Stimulated activated CD4-positive, alpha-beta T cell treated with anti-CD3 and anti-CD28 coated beads, Interleukin-12 subunit alpha, Interleukin-12 subunit beta, amount 100 ng/mL, for 48 hours (primary cell): ENCODE measurements around the gene PPP4C.
A peak's percentile ranks its signal among the peaks of the same experiment; 100 is the strongest.

Experiments
- DNase-seq, 3 donors: peaks; one replicate each; pipeline ENCODE4 v3.0.0-alpha.2; 2020; ENCODE audit warnings: low read depth in 2 of 3, low spot score in 1 of 3

Gene PPP4C

DNA sequence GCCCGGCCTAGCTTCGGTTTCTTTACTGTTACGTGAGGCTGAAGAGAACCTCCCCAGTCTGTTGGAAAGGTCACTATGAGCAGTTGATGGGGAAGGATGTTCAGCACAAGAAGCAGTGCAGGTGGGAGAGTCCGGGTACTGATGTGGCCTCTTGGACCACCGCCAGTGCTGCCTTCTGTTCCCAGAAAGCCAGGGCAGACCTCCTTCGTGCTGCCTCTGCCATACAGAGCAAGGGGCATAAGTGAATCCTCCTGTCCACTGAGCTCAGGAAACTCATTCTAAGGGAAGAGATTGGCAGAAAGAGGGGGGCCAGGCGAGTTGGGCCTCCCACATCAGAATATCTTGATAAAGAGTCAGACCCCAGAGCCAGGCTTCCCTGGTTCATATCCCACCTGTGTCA lies 3.7 kb downstream of the PPP4C start:
- no peak for DNase-seq

DNA sequence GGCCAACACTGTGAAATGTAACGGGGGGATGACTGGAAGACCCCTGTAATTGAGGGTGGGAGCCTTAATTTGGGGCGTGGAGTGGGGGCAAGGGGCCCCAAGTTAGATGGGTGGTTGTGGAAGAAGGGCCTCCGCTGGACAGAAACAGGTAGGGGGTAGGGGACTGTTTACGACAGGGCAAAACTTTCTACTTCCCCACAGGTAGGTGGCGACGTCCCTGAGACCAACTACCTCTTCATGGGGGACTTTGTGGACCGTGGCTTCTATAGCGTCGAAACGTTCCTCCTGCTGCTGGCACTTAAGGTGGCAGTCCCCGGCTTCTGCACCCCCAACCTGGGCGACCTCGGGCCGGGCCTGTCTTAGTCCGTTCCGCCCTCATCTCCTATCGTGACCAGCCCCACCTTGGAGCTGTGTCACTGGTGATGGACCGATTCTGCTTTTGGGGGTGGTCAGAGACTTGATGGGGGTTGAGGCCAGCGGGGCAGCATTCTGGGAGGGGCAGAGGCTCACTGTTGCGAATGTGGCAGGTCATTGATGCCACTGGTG lies 6.8 kb downstream of the PPP4C start:
- DNase-seq = no peak

GRCh38 chr16:30083216-30084055 lies 7.6 kb downstream of the PPP4C start:
- no peak for DNase-seq

GRCh38 chr16:30084096-30084815 lies 8.5 kb downstream of the PPP4C start:
- DNase-seq = no peak

DNA sequence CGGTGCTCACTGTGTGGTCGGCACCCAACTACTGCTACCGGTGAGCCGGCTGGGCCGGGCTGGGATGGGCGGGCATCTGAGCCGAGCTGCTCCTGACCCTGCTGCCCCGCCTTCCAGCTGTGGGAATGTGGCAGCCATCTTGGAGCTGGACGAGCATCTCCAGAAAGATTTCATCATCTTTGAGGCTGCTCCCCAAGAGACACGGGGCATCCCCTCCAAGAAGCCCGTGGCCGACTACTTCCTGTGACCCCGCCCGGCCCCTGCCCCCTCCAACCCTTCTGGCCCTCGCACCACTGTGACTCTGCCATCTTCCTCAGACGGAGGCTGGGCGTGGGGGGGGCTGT lies 9.0 kb downstream of the PPP4C start:
- DNase-seq = no peak

- DNase-seq = no peak
Observed at GRCh38 chr16:30085247-30085646, 9.5 kb downstream of the PPP4C start.

- no peak for DNase-seq
Observed at GRCh38 chr16:30085820-30086219, 10.0 kb downstream of the PPP4C start.

DNA sequence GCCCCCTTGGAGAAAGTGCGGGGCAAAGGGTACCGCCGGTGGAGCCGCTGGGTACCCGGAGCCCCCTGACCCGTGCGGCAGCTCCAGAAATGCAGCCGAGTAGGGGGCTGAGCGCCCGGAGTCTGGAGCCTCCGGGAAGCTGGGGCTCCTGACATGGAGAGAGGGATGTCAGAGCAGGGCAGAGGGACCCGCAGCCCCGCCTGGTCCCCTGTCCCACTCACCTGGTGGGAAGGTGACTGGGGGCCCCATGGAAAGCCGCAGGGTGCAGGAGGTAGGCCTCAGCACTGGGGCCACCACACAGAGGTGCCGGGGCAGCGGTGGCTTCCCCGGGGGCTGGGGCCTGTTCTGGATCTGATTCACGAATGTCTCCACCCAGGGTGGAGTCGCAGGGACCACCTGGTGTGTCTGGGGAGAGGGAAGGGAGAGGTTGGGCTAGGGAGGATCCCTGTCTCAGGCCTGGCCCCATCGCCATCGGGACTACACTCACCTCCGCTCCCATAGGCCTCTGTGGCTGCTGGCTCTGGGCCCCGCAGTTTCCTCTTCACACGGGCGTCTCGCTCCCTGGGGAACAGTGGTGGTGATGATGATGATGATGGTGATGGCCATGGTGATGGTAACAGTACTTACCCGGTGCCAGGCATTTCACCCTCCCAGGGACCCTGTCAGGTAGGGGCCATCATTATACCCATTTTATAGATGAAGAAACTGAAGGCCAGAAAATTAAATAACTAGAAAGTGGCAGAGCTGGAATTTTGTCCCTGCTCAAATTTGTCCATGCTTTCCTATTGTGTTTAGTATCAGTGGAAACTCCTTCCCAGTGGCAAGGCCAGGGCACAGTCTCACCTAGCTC lies 10.7 kb downstream of the PPP4C start:
- DNase-seq = no peak

GRCh38 chr16:30087181-30087898 lies 11.5 kb downstream of the PPP4C start:
- DNase-seq = no peak

- DNase-seq = no peak
Observed at GRCh38 chr16:30088237-30088831, 12.5 kb downstream of the PPP4C start.

GRCh38 chr16:30088832-30089624 lies 13.2 kb downstream of the PPP4C start:
- DNase-seq = no peak

DNA sequence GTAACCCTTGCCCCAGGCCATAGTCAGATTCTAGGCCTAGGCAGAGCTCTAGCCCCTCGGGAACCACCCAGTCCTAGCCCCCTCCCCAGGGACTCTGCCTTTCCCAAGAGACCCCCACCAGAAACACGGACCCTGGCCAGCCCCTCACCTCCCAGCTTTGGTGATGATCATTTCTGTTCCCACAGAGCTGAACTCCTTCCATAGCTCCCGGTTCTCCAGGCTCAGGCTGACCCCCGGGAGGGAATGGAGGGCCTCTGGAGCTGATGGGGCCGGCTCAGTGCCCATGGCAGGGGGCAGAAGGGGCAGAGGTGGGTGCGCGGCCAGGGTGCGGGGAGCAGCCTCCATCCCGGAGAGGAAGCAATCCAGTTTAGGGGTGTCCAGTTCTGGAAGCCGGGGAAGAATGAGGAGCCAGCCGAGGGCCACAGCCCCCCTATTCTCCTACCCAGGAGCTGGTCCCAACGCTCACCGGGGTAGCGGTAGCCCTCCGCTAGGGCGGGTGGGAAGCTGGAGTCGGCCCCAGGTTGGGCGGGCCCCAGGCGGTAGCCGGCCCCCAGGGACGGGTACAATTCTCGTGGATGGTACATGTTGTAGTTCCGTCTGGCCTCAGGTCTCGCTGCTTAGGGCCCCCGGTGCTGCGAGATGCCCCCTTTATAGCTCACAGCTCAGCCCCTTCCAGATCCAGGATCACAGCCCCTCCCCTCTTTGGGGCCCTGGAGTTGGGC lies 15.0 kb downstream of the PPP4C start:
- no peak for DNase-seq

DNA sequence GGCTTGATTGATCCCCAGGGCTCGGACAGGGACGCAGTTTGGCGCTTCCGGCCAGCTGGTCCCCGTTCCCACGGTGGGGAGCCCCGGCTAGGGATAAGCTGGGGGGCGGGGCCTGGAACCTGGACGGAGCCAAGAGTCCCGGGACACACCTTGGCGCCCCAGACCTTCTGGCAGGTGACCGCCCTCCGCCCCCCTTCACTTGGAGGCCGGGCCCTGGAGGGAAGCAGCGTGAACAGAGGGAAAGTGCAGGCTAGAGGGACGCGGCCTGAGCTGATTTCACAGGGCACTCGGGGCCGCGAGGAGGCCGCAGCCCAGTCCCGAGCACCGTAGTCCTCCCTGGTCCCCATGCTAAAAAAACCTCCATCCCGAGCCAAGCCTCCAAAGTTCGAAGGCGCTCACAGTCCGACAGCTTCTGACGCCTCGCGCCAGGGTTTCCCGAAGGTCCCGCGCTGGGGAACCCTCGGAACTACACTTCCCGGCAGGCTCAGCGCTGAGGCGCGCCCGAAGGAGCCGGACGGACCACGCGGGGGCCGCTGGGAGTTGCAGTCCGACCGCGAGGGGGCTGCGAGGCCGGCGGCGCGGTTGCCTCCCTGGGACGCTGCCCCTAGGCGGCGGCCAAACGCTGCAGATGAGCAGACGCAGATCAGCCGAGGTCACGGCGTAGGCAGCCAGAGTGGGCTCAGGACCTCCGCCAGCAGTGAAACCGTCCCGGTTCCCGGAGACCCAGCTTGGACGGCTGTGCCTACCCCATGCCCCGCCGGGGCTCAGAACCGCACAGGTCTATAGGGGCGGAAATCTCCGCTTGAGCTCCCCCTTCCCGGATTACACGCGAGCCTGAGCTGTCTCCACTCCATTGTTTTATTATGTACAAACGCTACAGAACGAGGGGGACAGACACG lies 15.9 kb downstream of the PPP4C start, which contains the start of gene TBX6:
TBX6 (minus strand) TSS at position 451 of the 899 bp plus-strand sequence. CDS start 731 bp downstream, outside the sequence.
- peak; percentile 88 to 94 (median 89) for DNase-seq

DNA sequence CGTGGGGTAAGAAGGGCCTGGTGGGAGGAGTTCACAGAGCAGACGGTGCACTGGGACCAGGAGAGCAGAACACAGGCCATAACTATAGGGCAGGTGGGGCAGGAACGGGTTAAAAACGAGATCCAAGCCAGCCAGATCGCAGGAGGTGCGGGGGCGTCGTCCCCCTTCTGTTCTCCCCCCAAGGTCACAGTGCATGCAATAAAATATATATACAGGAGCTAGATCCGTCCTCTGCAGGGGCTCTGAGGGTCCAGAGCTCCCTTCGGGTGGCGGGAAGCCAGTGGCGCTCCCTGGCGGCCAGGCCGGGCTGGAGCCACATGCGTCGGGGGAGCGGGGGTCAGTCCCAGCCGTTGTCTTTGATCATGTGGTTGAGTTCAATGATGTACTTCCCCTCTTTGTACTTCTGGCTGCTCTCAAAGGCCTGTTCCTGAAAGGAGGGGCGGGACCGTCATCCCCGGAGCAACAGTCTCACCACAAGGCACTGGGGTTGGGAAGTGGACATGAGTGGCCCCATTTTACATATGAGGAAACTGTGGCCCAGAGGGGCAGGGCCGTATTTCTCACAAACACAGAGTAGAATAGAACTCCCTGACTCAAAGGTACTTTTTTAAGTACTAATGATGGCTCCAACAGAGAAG lies 16.7 kb downstream of the PPP4C start:
- DNase-seq = peak; percentile 66 to 76 (median 70)

DNA sequence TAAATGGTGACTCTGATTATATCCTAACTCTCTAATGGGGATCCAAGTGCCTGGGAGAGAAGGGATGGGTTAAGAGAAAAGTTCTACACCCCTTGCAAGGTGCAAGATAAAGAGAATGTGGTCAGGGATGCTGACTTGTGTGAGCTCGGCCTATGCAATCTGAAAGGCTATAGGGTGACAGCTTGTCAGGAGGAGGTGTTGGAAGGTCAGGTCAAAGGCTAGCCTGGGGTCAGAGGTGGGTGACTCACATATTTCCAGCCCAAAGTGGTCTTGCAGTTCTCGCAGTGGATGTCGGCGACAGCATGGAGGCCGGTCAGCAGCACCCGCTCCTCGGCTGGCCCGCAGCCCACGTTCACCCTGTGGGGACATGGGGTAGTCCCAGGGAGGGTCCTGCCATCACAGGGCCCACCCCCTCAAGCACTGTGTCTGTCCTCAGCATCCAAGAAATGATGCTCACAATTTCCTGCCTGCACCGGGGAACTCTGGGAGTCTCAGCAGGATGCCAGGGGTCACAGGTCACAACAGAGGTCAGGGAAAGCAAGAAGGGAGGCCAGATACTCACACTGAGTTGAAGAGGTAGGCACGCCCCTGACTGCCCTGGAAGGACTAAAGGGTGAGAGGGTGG lies 18.9 kb downstream of the PPP4C start:
- no peak for DNase-seq

DNA sequence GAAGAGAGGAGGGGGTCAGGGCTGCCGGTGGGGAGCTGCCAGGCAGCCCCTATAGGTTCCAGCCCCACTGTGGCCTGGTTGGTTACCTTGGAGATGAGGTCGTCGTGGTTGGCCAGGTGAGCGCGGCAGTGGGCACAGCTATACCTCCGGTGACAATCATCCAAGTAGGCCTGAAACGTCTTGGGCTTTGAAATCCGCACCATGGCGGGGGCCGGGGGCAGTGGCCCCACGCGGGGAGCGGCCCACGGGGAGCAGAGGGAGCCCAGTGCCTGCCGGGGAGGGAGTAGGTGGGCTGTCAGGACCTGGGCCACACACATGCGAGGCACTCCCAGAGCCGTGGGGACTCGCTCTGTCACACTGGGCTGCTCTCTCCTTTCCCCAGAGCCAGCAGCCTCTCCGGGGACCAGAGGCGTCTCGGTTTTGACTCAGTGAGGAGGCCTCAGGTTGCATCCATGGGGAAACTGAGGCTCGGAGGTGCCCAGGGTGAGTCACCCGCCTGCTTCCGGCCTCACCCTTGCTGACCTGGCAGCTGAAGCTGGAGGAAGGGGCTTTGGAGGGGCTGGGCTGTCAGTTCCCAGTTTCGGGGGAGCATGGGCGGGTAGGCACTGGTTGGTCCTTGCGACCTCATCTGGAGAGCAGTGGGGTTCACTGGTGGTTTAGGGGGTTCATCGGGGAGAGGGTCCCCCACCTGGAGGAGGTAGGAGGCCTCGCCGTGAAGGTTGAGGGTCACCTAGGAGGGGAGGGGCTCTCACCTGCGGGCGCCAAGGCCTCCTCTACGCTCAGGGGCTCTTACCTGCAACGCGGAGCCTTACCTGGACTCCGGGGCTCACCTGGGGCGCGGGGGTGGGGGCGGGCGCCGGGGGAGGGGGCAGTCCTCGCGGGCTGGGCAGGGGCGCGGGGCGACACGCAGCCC lies 19.6 kb downstream of the PPP4C start:
- no peak for DNase-seq
